ENCODE measurements around the gene DGKB.

DGKB gene

DNA sequence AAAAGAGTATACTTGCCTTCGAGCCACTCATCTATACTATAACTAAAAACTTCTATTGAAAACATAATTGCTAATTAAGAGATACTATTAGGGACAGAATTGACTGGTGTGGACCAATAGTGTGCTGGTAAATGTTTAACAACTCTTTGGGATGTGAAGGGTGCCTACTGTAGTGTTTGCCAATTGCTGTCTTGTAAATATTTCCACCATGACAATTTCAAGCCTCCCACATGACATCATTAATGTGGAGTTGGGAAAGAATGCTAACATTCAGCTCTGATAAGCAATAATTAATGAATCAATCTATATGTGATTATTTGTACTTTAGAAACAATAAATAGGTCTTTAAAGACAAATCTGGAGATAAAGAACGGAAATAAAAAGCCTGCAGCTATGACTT, 136.8 kb downstream of the DGKB start:
- no peak for TF ChIP-seq SUZ12 (IDR thresholded peaks at IDR 0.05; ENCODE audit: extremely low read depth, insufficient read depth, insufficient read length)
- TF ChIP-seq ZNF274 (IDR thresholded peaks at IDR 0.05; ENCODE audit: low read depth, low read length), result no peak
- H3K4me1 ChIP-seq (ENCODE audit: insufficient read depth, insufficient read length), result no peaks in the 10 kb centered on the region

GRCh38 chr7:14762561-14762960, 140.0 kb downstream of the DGKB start:
- DNase-seq (ENCODE audit: low read depth, low spot score), result no peak
- TF ChIP-seq YY1 (IDR thresholded peaks at IDR 0.05; ENCODE audit: insufficient read depth, insufficient read length) (no peak), ZNF274 (IDR thresholded peaks at IDR 0.05; ENCODE audit: low read depth, low read length) (no peak), SUZ12 (IDR thresholded peaks at IDR 0.05; ENCODE audit: extremely low read depth, insufficient read depth, insufficient read length) (no peak)
- Histone ChIP-seq H3K27me3 (ENCODE audit: insufficient read depth, insufficient read length) (no peaks in the 10 kb centered on the region), H3K4me3 (ENCODE audit: insufficient read length, low read depth) (no peak overlapping the region), H3K9me3 (ENCODE audit: insufficient read depth, low read length) (no peaks in the 10 kb centered on the region), H3K4me1 (ENCODE audit: insufficient read depth, insufficient read length) (no peaks in the 10 kb centered on the region), H3K36me3 (ENCODE audit: insufficient read depth, insufficient read length, low read length) (no peaks in the 10 kb centered on the region), H3K9ac (ENCODE audit: insufficient read length, low read depth) (no peak overlapping the region)

More for the DNA sequence above, 136.8 kb downstream of the DGKB start:
- H3K9me3 ChIP-seq (ENCODE audit: insufficient read depth, low read length), result no peaks in the 10 kb centered on the region
- H3K4me3 ChIP-seq (ENCODE audit: insufficient read length, low read depth), result no peak overlapping the region
- no peaks in the 10 kb centered on the region for H3K36me3 ChIP-seq (ENCODE audit: insufficient read depth, insufficient read length, low read length)
- no peak for DNase-seq (ENCODE audit: low read depth, low spot score)
- no peaks in the 10 kb centered on the region for H3K27me3 ChIP-seq (ENCODE audit: insufficient read depth, insufficient read length)
- no peak overlapping the region for H3K9ac ChIP-seq (ENCODE audit: insufficient read length, low read depth)

- H3K9ac ChIP-seq (ENCODE audit: insufficient read length, low read depth), result no peak overlapping the region
- DNase-seq (ENCODE audit: low read depth, low spot score), result no peak
Observed at GRCh38 chr7:14761510-14762296, 140.8 kb downstream of the DGKB start.

DNA sequence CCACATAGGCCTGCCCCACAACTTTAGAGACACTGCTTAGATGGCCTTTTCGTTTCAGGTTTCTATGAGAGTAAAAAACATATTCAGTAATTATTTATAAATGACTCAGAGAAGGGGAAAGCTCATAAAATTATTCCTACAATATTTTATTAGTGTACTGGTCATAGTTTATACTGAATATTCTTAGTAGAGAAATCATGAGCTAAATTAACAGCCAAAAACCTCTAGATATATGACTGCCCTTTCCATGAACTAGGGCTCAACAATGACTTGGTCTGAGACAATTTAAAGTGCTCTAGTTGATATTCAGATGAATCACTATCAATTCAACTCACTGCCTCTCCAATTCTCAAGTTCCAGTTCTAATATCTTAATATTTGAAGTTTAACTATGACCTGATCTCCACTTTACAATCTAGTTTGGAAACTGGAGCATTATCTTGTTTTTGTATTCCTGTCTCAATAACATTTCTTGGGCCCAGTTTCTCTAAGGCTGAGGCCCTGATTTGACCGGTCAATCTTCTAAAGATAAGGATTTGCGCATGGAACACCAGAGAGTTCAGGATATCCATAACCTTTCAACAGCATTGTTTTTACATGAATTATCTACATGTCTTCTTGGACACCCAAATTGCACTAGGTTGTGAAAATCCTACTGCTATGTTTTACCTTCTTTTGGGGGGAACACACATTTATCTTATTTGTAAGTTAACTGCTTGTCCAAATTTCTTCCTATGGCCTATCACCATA, 141.6 kb downstream of the DGKB start:
- TF ChIP-seq SUZ12 (IDR thresholded peaks at IDR 0.05; ENCODE audit: extremely low read depth, insufficient read depth, insufficient read length), result no peak
- no peak for TF ChIP-seq YY1 (IDR thresholded peaks at IDR 0.05; ENCODE audit: insufficient read depth, insufficient read length)
- no peak for TF ChIP-seq ZNF274 (IDR thresholded peaks at IDR 0.05; ENCODE audit: low read depth, low read length)

More at GRCh38 chr7:14761510-14762296, 140.8 kb downstream of the DGKB start:
- Histone ChIP-seq H3K4me3 (ENCODE audit: insufficient read length, low read depth) (no peak overlapping the region), H3K36me3 (ENCODE audit: insufficient read depth, insufficient read length, low read length) (no peaks in the 10 kb centered on the region), H3K4me1 (ENCODE audit: insufficient read depth, insufficient read length) (no peaks in the 10 kb centered on the region), H3K27me3 (ENCODE audit: insufficient read depth, insufficient read length) (no peaks in the 10 kb centered on the region), H3K9me3 (ENCODE audit: insufficient read depth, low read length) (no peaks in the 10 kb centered on the region)
- no peak for TF ChIP-seq ZNF274 (IDR thresholded peaks at IDR 0.05; ENCODE audit: low read depth, low read length)
- TF ChIP-seq SUZ12 (IDR thresholded peaks at IDR 0.05; ENCODE audit: extremely low read depth, insufficient read depth, insufficient read length), result no peak
- no peak for TF ChIP-seq YY1 (IDR thresholded peaks at IDR 0.05; ENCODE audit: insufficient read depth, insufficient read length)

DNA sequence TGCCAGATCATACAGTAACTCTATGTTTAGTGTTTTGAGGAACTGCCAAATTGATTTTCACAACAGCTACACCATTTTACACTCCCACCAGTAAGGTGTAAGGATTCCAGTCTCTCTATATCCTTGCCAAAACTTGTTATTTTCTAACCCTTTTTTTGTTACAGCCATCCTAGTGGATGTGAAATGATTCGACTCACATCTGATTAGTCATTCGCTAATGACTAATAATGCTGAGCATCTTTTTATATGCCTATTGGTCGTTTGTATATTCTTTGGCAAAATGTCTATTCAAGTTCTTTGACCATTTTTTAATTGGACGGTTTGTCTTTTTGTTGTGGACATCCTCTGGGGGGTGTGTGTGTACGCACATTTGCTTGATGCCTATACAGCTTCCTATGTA, 142.8 kb downstream of the DGKB start:
- TF ChIP-seq YY1 (IDR thresholded peaks at IDR 0.05; ENCODE audit: insufficient read depth, insufficient read length), result no peak
- no peak for TF ChIP-seq ZNF274 (IDR thresholded peaks at IDR 0.05; ENCODE audit: low read depth, low read length)
- Histone ChIP-seq H3K36me3 (ENCODE audit: insufficient read depth, insufficient read length, low read length) (no peaks in the 10 kb centered on the region), H3K4me1 (ENCODE audit: insufficient read depth, insufficient read length) (no peaks in the 10 kb centered on the region), H3K27me3 (ENCODE audit: insufficient read depth, insufficient read length) (no peaks in the 10 kb centered on the region), H3K4me3 (ENCODE audit: insufficient read length, low read depth) (no peak overlapping the region), H3K9me3 (ENCODE audit: insufficient read depth, low read length) (no peaks in the 10 kb centered on the region), H3K9ac (ENCODE audit: insufficient read length, low read depth) (no peak overlapping the region)
- DNase-seq (ENCODE audit: low read depth, low spot score), result no peak

More for the DNA sequence above, 141.6 kb downstream of the DGKB start:
- no peak overlapping the region for H3K4me3 ChIP-seq (ENCODE audit: insufficient read length, low read depth)
- no peaks in the 10 kb centered on the region for H3K36me3 ChIP-seq (ENCODE audit: insufficient read depth, insufficient read length, low read length)
- H3K9ac ChIP-seq (ENCODE audit: insufficient read length, low read depth), result no peak overlapping the region
- H3K27me3 ChIP-seq (ENCODE audit: insufficient read depth, insufficient read length), result no peaks in the 10 kb centered on the region
- H3K4me1 ChIP-seq (ENCODE audit: insufficient read depth, insufficient read length), result no peaks in the 10 kb centered on the region
- H3K9me3 ChIP-seq (ENCODE audit: insufficient read depth, low read length), result no peaks in the 10 kb centered on the region
- DNase-seq (ENCODE audit: low read depth, low spot score), result no peak

DNA sequence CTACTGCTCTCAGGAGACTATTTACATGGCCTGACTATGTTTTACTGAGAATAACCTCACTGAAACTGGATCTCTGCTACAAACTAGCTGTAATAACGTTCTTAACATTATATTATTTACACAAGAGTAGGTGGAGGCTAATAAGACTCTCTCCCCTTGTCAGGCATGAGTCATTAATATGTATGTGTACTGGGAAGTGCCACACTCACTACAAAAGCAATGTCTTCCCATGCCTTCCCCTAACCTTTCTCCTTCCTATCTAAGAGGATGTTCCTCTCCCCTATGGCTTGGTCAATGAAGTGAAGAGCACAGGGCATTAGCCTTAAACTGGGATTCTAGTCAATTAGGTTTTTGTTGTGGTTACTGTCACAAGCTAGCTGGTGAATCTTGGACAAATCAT, 147.9 kb downstream of the DGKB start:
- Histone ChIP-seq H3K4me3 (ENCODE audit: insufficient read length, low read depth) (no peak overlapping the region), H3K4me1 (ENCODE audit: insufficient read depth, insufficient read length) (no peaks in the 10 kb centered on the region), H3K9ac (ENCODE audit: insufficient read length, low read depth) (no peak overlapping the region), H3K27me3 (ENCODE audit: insufficient read depth, insufficient read length) (no peaks in the 10 kb centered on the region), H3K9me3 (ENCODE audit: insufficient read depth, low read length) (no peaks in the 10 kb centered on the region), H3K36me3 (ENCODE audit: insufficient read depth, insufficient read length, low read length) (no peaks in the 10 kb centered on the region)
- TF ChIP-seq ZNF274 (IDR thresholded peaks at IDR 0.05; ENCODE audit: low read depth, low read length) (no peak), YY1 (IDR thresholded peaks at IDR 0.05; ENCODE audit: insufficient read depth, insufficient read length) (no peak), SUZ12 (IDR thresholded peaks at IDR 0.05; ENCODE audit: extremely low read depth, insufficient read depth, insufficient read length) (no peak)
- DNase-seq (ENCODE audit: low read depth, low spot score), result no peak

DNA sequence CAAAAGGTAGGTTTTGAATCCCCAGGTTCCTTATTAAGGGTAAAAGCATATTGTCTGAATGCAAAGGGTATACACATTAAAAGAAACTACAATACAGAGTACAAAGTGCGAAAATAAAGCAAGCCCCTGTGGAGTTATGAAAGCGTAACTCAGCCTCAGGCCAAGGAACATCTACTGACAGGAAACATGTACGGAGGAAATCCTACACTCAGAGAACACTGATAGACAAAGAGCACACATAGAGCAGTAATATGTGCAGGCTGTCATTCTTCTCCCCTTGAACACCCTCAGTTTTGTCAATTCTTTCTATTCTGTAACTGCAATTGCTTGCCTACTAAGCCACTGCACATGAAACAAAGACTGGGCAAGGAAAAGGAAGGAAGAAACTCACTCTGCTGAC, 150.2 kb downstream of the DGKB start:
- H3K4me3 ChIP-seq (ENCODE audit: insufficient read length, low read depth), result no peak overlapping the region
- H3K9ac ChIP-seq (ENCODE audit: insufficient read length, low read depth), result no peak overlapping the region
- no peaks in the 10 kb centered on the region for H3K9me3 ChIP-seq (ENCODE audit: insufficient read depth, low read length)
- no peaks in the 10 kb centered on the region for H3K27me3 ChIP-seq (ENCODE audit: insufficient read depth, insufficient read length)
- no peaks in the 10 kb centered on the region for H3K36me3 ChIP-seq (ENCODE audit: insufficient read depth, insufficient read length, low read length)
- no peak for TF ChIP-seq YY1 (IDR thresholded peaks at IDR 0.05; ENCODE audit: insufficient read depth, insufficient read length)
- no peak for TF ChIP-seq SUZ12 (IDR thresholded peaks at IDR 0.05; ENCODE audit: extremely low read depth, insufficient read depth, insufficient read length)
- TF ChIP-seq ZNF274 (IDR thresholded peaks at IDR 0.05; ENCODE audit: low read depth, low read length), result no peak
- H3K4me1 ChIP-seq (ENCODE audit: insufficient read depth, insufficient read length), result no peaks in the 10 kb centered on the region
- no peak for DNase-seq (ENCODE audit: low read depth, low spot score)

Measured in NT2/D1 (cell line).